Brain microvascular endothelial cell (primary cell): Measurements from ENCODE around the gene DNAI7.

Experiments used
- DNase-seq: peaks from one replicate; pipeline ENCODE4 v3.0.0-alpha.2; 2020
- H3K27ac ChIP-seq: fragments of 250-450 bp; sonication (Bioruptor Pico); 2 replicates; pipeline ENCODE4 v1.5.1; 2020; ENCODE audit warnings: mild to moderate bottlenecking, moderate library complexity
- H3K27me3 ChIP-seq: fragments of 250-450 bp; sonication (Bioruptor Pico); replicated peaks from 2 replicates; pipeline ENCODE4 v1.5.1; 2020; ENCODE audit warnings: mild to moderate bottlenecking
- H3K36me3 ChIP-seq: fragments of 250-450 bp; sonication (Bioruptor Pico); replicated peaks from 2 replicates; pipeline ENCODE4 v1.5.1; 2020; ENCODE audit warnings: mild to moderate bottlenecking
- H3K4me3 ChIP-seq: 2 replicates; pipeline ENCODE4 v1.5.1; 2011; ENCODE audit warnings: low read depth, mild to moderate bottlenecking, control low read depth, low read length, moderate library complexity
- CTCF ChIP-seq: IDR thresholded peaks from 2 replicates; pipeline ENCODE4 v1.5.1; 2011; ENCODE audit warnings: low read depth, mild to moderate bottlenecking, moderate library complexity, low read length, control low read depth, inconsistent platforms; ENCODE audit errors: missing control alignments
- in situ Hi-C: cut with HindIII; loops from 2 replicates; pipeline ENCODE4 v1.10.0; 2017; ENCODE audit warnings: low sequenced_read_pairs, low pct_ligation_motif_present

The DNAI7 gene

GRCh38 chr12:25236190-25236589, 41.2 kb upstream of the DNAI7 start:
- Histone ChIP-seq H3K36me3 (peaks cover 2% of the 10 kb centered on the region), H3K4me3 (no peak overlapping the region), H3K27me3 (no peaks in the 10 kb centered on the region), H3K27ac (no peak overlapping the region)
- TF ChIP-seq CTCF = no peak
- peak; percentile 33 for DNase-seq
- in situ Hi-C loops = no loop called here

GRCh38 chr12:25213338-25213737, 18.4 kb upstream of the DNAI7 start:
- H3K4me3 ChIP-seq = no peak overlapping the region
- no peak overlapping the region for H3K27ac ChIP-seq
- TF ChIP-seq CTCF = no peak
- in situ Hi-C loops = no loop called here
- DNase-seq = no peak
- no peaks in the 10 kb centered on the region for H3K36me3 ChIP-seq
- H3K27me3 ChIP-seq = no peaks in the 10 kb centered on the region

DNA sequence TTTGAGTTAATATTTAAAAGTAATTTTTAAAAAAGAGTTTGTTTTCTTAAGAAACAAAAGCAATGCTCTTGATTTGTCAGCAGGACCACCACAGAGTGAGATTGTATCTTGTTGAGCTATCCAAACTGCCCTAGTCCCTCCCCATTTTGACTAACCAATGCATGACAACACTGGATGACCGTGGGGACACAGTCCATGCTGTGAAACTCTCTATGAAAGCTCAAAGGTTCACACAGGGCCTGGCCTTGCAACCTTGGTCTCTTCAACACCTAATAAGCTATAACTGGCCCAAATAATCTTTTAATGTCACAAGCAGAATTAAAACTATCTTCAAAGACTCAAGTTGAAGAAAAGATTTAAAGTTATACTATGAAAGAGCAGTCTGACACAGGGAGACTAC, 13.6 kb upstream of the DNAI7 start:
- Histone ChIP-seq H3K27me3 (no peaks in the 10 kb centered on the region), H3K4me3 (no peak overlapping the region), H3K36me3 (peaks cover 3% of the 10 kb centered on the region), H3K27ac (no peak overlapping the region)
- no peak for DNase-seq
- TF ChIP-seq CTCF = no peak
- in situ Hi-C loops = no loop called here

DNA sequence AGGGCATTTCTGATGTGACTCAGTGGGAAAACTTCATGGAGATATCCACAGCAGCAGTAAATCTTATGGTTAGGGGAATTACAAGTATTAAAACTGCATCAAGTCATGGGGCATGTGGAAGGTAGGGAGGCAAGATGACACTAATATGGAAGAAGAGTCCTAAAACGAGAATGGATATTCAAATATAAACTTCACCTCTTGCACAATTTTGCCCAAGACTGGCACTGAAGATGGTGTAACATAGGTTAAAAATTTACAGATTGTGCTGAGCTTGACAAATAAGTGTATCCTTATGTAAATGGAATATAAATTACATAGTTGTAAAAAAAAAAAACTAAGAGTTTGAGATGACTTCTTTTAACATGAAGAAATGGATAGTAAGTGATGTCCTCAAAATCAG, 12.9 kb upstream of the DNAI7 start:
- no peak for DNase-seq
- Histone ChIP-seq H3K27me3 (no peaks in the 10 kb centered on the region), H3K36me3 (peaks cover 3% of the 10 kb centered on the region), H3K27ac (no peak overlapping the region), H3K4me3 (no peak overlapping the region)
- TF ChIP-seq CTCF = no peak
- in situ Hi-C loops = no loop called here

- in situ Hi-C loops = no loop called here
- no peaks in the 10 kb centered on the region for H3K27me3 ChIP-seq
- H3K27ac ChIP-seq = no peak overlapping the region
- no peak for TF ChIP-seq CTCF
- DNase-seq = no peak
- H3K36me3 ChIP-seq = peaks cover 3% of the 10 kb centered on the region
- H3K4me3 ChIP-seq = no peak overlapping the region
Observed at GRCh38 chr12:25207411-25207810, 12.5 kb upstream of the DNAI7 start.

- no peaks in the 10 kb centered on the region for H3K36me3 ChIP-seq
Observed at GRCh38 chr12:25202137-25202536, 7.2 kb upstream of the DNAI7 start.

More at GRCh38 chr12:25202137-25202536, 7.2 kb upstream of the DNAI7 start:
- DNase-seq = no peak
- Histone ChIP-seq H3K27me3 (no peaks in the 10 kb centered on the region), H3K4me3 (no peak overlapping the region), H3K27ac (no peak overlapping the region)
- in situ Hi-C loops = no loop called here
- TF ChIP-seq CTCF = no peak
